ENCODE measurements around the gene DISC1. TPM values are rescaled to one million over a fixed set of nuclear protein-coding genes. Genes with fewer than 3 reads are reported as not detected.

The DISC1 gene
- total and polyA plus RNA-seq, 8 donors: 0.42 to 6.6 (median 1.5) TPM

DNA sequence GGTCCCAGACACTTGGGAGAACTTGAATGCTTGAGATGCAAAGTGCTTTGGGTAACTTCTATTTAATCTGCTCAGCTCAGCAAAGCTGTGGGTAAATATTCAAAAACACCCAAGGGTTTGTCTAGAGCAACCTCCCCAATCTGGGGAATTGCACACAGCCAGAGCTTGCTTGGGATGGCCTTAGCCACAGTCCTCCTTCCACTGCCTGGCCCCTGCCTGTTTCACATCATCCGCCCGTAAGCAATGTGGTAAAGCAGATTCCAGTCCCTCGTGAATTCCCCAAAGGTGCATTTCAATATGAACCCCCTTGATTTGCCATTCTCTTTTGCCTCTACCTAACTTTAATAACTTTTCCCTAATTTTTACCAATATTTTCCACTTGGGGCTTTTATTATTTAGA is 418.1 kb downstream of the DISC1 start:
- H3K27ac ChIP-seq: no peak overlapping the region
- no peak for DNase-seq
- no peak for ATAC-seq
- FAIRE-seq: no peak
- H3K4me1 ChIP-seq: no peaks in the 10 kb centered on the region
- no peaks in the 10 kb centered on the region for H3K9me3 ChIP-seq
- 78 to 93% methylated on average over 3 of the region's 3 CpGs for WGBS, 2 donors
- TF ChIP-seq, protein P1, sequence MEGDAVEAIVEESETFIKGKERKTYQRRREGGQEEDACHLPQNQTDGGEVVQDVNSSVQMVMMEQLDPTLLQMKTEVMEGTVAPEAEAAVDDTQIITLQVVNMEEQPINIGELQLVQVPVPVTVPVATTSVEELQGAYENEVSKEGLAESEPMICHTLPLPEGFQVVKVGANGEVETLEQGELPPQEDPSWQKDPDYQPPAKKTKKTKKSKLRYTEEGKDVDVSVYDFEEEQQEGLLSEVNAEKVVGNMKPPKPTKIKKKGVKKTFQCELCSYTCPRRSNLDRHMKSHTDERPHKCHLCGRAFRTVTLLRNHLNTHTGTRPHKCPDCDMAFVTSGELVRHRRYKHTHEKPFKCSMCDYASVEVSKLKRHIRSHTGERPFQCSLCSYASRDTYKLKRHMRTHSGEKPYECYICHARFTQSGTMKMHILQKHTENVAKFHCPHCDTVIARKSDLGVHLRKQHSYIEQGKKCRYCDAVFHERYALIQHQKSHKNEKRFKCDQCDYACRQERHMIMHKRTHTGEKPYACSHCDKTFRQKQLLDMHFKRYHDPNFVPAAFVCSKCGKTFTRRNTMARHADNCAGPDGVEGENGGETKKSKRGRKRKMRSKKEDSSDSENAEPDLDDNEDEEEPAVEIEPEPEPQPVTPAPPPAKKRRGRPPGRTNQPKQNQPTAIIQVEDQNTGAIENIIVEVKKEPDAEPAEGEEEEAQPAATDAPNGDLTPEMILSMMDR (IDR thresholded peaks at IDR 0.05): no peak
- H3K27me3 ChIP-seq: no peaks in the 10 kb centered on the region
- H3K36me3 ChIP-seq: no peaks in the 10 kb centered on the region
- no peak overlapping the region for H3K4me3 ChIP-seq
- intact Hi-C loops (cut with DNase I): no loop called here

DNA sequence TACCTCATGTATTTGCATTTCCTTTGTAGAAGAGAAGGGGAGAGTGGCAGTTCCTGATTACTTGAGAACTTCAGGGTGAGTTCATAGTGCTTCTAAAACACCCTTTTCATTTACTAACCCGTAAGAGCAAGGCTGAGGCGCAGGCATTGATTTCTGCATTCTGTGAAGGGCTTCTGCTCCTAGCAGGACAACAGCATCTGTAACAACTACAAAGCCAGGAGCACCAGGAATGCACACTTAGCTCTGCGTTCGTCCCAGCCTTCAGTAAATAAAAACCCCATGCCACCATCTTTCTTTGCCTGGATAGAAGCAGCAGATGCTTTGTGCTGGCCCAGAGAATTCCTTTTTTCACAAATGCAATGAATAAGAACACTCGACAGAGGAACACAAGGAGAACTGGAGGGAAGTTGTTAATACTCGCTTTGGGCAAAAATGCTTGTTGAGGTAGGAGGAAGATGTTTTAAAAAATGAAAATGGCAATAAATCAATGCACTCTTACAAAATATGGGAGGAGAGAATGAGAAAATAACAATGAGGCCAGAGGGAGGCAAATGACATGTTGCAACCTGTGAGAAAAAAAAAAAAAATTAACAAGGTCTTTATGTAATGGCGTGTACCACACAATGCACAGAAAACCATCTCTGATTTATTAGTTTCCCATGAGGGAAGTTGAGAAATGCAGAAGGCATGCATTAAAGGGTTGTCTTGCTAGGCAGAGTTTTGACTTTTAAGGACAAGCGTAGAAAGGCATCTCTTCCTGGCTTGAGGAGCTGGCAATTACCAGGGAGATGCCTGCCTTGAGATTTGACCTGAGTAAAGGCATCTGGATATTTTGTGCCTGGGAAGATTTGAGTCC is 418.8 kb downstream of the DISC1 start:
- Histone ChIP-seq H3K27ac (no peak overlapping the region), H3K9me3 (no peaks in the 10 kb centered on the region), H3K4me3 (no peak overlapping the region), H3K4me1 (no peaks in the 10 kb centered on the region), H3K27me3 (no peaks in the 10 kb centered on the region), H3K36me3 (no peaks in the 10 kb centered on the region)
- FAIRE-seq (no peak), ATAC-seq (no peak), DNase-seq (no peak)
- TF ChIP-seq, protein P1 (IDR thresholded peaks at IDR 0.05): no peak
- intact Hi-C loops (cut with DNase I): no loop called here
- 63 to 71% methylated on average over 8 of the region's 8 CpGs for WGBS, 2 donors

DNA sequence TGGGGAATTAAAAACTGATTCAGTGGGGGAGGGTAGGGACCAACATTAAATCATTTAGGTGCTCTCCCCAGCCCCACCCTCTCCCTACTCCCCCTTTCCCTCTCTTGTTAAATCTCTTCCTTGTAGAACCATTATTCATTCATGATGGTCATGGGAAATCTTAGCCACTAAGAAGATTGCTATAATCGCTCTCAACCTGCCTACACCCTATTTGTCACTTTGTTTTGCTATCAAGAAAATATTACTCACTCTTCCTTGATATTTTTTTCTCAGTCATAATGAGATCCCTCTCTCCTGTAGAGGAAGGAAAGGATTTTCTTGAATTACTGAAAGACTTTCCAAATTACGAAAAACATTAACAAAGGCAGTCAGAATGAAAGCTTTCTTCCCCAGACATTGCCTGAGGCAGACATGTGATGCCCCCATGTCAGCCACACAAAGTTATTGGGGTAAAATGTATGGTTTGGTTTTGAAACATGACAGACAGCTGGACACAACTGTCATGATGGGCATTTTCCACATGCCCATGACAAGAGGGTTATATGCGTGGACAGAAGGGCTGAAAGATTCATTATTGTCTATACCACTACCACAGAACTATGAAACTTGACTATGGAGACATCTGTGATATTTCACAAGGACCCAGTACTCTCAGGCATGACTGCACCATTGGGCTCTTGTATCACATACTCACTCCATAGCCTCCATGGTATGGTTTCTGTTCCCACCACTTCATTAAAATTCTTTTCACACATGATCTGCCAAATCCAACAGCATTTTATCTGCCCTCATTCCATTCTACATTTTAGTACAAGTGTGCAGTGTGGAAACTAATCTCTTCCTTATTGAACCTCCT is 420.1 kb downstream of the DISC1 start:
- DNase-seq: no peak
- intact Hi-C loops (cut with DNase I): no loop called here
- no peaks in the 10 kb centered on the region for H3K27me3 ChIP-seq
- 71% methylated on average over 3 of the region's 3 CpGs for WGBS, 2 donors
- H3K9me3 ChIP-seq: no peaks in the 10 kb centered on the region
- no peak for ATAC-seq
- H3K36me3 ChIP-seq: no peaks in the 10 kb centered on the region
- no peak overlapping the region for H3K27ac ChIP-seq
- no peaks in the 10 kb centered on the region for H3K4me1 ChIP-seq
- H3K4me3 ChIP-seq: no peak overlapping the region
- FAIRE-seq: no peak
- TF ChIP-seq, protein P1 (IDR thresholded peaks at IDR 0.05): no peak

DNA sequence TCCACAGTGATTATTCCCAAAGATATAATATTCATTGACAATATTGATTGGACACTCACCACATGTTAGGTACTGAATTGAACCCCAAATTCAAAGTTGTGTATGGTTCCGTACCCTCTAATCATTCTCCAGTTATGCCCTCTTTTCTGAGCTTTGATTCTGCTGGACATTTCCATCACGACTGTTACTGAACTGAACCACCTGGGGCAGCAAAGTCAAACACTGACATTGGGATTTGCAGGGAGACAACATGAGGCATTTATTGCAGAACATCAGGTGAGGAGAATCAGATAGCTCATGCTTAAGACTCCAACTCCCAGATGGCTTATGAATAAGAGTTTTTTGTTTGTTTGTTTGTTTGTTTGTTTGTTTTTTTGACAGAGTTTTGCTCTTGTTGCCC is 420.9 kb downstream of the DISC1 start:
- no peaks in the 10 kb centered on the region for H3K27me3 ChIP-seq
- no peaks in the 10 kb centered on the region for H3K36me3 ChIP-seq
- no peak for FAIRE-seq
- intact Hi-C loops (cut with DNase I): no loop called here
- 55 to 69% methylated on average over 2 of the region's 2 CpGs for WGBS, 2 donors
- DNase-seq: no peak
- no peak overlapping the region for H3K4me3 ChIP-seq
- H3K27ac ChIP-seq: no peak overlapping the region
- no peak for ATAC-seq
- TF ChIP-seq, protein P1 (IDR thresholded peaks at IDR 0.05): no peak
- no peaks in the 10 kb centered on the region for H3K4me1 ChIP-seq
- no peaks in the 10 kb centered on the region for H3K9me3 ChIP-seq
